GM23338 (cell line): ENCODE results near the gene CDH15.

Experiments used
- CREB1 ChIP-seq: fragments of 250-450 bp; sonication (Bioruptor Pico); IDR thresholded peaks from 2 replicates; pipeline ENCODE4 v1.5.0; 2020; ENCODE audit warnings: low read depth, mild to moderate bottlenecking, moderate library complexity
- CTCF ChIP-seq, 2 experiments: fragments of 200-600 bp in 1 of 2; sonication (generic) in 1 of 2; conservative IDR thresholded peaks; 2 replicates each; pipeline versions ENCODE4 v1.5.1 to v1.6.1; 2016 to 2017; ENCODE audit warnings: antibody characterized with exemption in 2 of 2, low read depth in 2 of 2, mild to moderate bottlenecking in 2 of 2, moderate library complexity in 1 of 2
- ETS1 ChIP-seq: IDR thresholded peaks from 2 replicates; pipeline ENCODE4 v1.6.1; 2016; ENCODE audit warnings: antibody characterized with exemption
- EZH2 ChIP-seq: fragments of 200-600 bp; sonication (generic); IDR thresholded peaks from one replicate; pipeline ENCODE4 v1.8.0; 2017; ENCODE audit warnings: antibody characterized with exemption, mild to moderate bottlenecking, low read depth; ENCODE audit not compliant: unreplicated experiment
- EZH2phosphoT487 ChIP-seq: fragments of 200-600 bp; sonication (generic); IDR thresholded peaks from one replicate; pipeline ENCODE4 v1.8.1; 2018; ENCODE audit warnings: antibody characterized with exemption; ENCODE audit not compliant: unreplicated experiment
- JUNB ChIP-seq: IDR thresholded peaks from one replicate; pipeline ENCODE4 v1.6.1; 2016; ENCODE audit warnings: antibody characterized with exemption; ENCODE audit not compliant: unreplicated experiment
- NANOG ChIP-seq: IDR thresholded peaks from 2 replicates; pipeline ENCODE4 v1.6.1; 2016; ENCODE audit warnings: antibody characterized with exemption, borderline replicate concordance
- POLR2AphosphoS5 ChIP-seq: IDR thresholded peaks from 2 replicates; pipeline ENCODE4 v1.6.1; 2016; ENCODE audit warnings: antibody characterized with exemption, low read depth
- REST ChIP-seq: IDR thresholded peaks from one replicate; pipeline ENCODE4 v1.6.1; 2018; ENCODE audit warnings: antibody characterized with exemption; ENCODE audit not compliant: unreplicated experiment
- STAT1 ChIP-seq: IDR thresholded peaks from one replicate; pipeline ENCODE4 v1.6.1; 2016; ENCODE audit warnings: antibody characterized with exemption; ENCODE audit not compliant: unreplicated experiment
- ZNF114 ChIP-seq: fragments of 250-450 bp; sonication (Bioruptor Pico); IDR thresholded peaks from 2 replicates; pipeline ENCODE4 v1.5.0; 2020; ENCODE audit warnings: mild to moderate bottlenecking, moderate library complexity
- ZNF331 ChIP-seq: fragments of 250-450 bp; sonication (Bioruptor Pico); IDR thresholded peaks from 2 replicates; pipeline ENCODE4 v1.5.0; 2020; ENCODE audit warnings: low read depth, mild to moderate bottlenecking, moderate library complexity
- ZNF462 ChIP-seq: fragments of 250-450 bp; sonication (Bioruptor Pico); IDR thresholded peaks from 2 replicates; pipeline ENCODE4 v1.5.0; 2020; ENCODE audit warnings: mild to moderate bottlenecking, moderate library complexity

- TF ChIP-seq POLR2AphosphoS5, result no peak
- no peak for TF ChIP-seq CTCF (conservative IDR thresholded peaks at IDR 0.05; ENCODE audit: low read depth in 2 of 2)
- TF ChIP-seq NANOG, result no peak
- no peak for TF ChIP-seq CREB1 (CRISPR knock-in tag)
- no peak for TF ChIP-seq EZH2phosphoT487
- TF ChIP-seq EZH2, result no peak
- TF ChIP-seq JUNB, result no peak
- TF ChIP-seq REST, result no peak
- TF ChIP-seq ZNF331, result no peak
- no peak for TF ChIP-seq STAT1
- no peak for TF ChIP-seq ETS1
- TF ChIP-seq ZNF114 (CRISPR knock-in tag), result no peak
- TF ChIP-seq ZNF462 (CRISPR knock-in tag), result no peak
Observed at GRCh38 chr16:89129378-89129777, 42.2 kb upstream of the CDH15 start.
